ENCODE measurements around the gene ASS1.

ASS1 gene

GRCh38 chr9:130418776-130419175 is 26.0 kb upstream of the ASS1 start:
- no peak for DNase-seq (ENCODE audit: low read depth)

DNA sequence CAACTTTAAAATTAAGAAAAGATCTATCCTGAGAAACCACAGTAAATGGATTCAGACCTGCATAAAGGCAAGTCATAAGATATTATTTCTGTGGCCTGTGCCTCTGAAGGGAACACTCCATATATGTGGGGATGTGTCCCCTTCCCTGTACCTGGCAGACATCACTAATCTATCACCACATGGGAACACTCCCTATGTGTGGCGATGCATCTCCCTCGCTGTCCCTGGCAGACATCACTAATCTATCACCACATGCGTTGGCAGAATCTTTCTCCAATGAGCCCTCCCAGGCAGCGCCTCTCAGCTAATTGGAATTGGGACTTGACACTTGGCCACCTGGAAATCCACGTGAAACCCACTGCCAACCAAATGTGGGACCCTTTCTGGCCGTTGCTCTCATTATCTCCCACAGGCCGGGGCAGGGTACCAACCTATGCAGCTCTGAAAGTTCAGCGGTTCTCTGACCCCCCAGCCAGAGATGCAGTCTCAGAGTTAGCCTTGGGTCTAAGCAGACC is 25.2 kb upstream of the ASS1 start:
- no peak for DNase-seq (ENCODE audit: low read depth)

GRCh38 chr9:130421154-130421801 is 23.5 kb upstream of the ASS1 start:
- DNase-seq (ENCODE audit: low read depth), result no peak

- no peak for DNase-seq (ENCODE audit: low read depth)
These were observed 22.9 kb upstream of the ASS1 start for GRCh38 chr9:130421802-130422276.

DNA sequence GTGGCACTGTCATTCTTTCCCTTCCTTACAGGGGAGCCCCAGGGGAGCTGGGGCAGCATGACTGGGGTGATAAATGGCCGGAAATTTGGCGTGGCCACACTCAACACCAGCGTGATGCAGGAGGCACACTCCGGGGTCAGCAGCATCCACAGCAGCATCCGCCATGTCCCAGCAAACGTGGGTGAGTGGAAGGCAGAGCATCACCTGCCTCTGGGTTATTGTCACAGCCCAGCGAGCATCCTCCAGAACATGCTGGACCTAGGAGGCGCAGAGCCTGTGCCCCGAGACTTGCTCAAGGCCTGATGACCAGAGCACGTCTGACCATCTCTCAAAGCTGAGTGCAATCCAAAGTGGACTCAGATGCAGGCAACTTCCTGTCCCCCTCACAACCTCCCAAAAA is 22.2 kb upstream of the ASS1 start:
- no peak for DNase-seq (ENCODE audit: low read depth)

GRCh38 chr9:130423272-130423671 is 21.5 kb upstream of the ASS1 start:
- no peak for DNase-seq (ENCODE audit: low read depth)

GRCh38 chr9:130424595-130425454 is 19.9 kb upstream of the ASS1 start:
- DNase-seq (ENCODE audit: low read depth), result no peak

DNA sequence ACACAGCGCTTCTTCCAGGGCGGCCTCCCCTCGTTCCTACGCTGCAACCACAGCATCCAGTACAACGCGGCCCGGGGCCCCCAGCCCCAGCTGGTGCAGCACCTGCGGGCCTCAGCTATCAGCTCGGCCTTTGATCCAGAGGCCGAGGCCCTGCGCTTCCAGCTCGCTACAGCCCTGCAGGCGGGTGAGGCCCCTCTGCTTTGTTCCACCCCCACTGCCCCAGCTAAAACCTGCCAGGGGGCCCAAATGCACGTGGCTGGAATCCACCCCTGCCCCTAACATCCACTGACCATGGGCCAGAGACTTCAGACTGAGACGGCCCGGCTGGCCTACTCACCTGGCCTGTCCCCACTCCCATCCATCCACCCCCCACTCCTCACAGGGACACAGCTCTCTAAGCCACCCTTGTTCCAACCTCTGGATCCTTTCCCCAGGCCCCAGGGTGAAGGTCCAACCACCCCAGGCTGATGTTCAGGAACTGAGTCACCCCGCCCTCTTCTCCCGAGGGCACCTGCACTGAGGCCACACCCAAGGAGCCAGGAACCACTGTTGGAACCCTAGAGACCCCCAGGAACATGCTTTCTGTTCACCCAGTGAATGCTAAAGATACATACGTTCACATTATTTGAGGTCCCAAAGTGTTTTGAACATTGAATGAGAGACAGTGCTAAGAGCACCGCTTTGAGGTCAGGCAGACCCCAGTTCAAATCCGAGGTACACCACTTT is 18.9 kb upstream of the ASS1 start:
- no peak for DNase-seq (ENCODE audit: low read depth)

- DNase-seq (ENCODE audit: low read depth), result no peak
These were observed 18.3 kb upstream of the ASS1 start for GRCh38 chr9:130426467-130426773.

DNA sequence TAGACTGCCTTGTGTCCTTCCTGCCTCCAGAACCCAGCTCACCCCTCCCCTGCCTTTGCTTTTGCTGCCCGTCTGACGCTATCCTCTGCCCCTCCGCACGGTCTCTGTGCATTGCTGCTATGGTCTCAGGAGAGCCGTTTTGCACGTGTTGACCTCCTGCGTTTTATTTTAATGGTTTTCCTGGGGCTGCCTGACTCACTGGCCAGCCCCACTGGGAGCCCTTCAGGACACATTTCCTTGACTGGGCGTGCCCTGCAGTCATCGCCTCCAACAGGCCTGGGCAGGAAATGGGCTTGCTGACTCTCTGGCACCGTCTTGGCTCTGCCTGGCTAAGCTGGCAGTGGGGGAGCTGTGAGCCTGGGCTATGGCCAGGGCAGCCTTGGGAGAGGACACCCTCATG is 17.9 kb upstream of the ASS1 start:
- no peak for DNase-seq (ENCODE audit: low read depth)

DNA sequence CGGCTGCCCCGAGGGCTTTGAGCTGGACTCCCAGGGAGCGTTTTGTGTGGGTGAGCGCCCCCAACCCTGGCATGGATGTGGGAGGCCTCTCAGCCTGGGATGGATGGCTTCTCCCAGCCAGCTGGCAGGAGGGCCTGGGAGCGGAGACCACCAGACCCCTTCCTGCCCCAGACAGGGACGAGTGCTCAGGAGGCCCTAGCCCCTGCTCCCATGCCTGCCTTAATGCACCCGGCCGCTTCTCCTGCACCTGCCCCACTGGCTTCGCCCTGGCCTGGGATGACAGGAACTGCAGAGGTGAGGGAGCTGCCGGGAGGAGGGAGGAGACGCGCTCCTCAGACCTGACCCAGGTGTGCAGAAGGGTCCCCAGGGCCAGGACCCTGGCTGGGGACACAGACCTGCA is 17.4 kb upstream of the ASS1 start:
- no peak for DNase-seq (ENCODE audit: low read depth)

DNA sequence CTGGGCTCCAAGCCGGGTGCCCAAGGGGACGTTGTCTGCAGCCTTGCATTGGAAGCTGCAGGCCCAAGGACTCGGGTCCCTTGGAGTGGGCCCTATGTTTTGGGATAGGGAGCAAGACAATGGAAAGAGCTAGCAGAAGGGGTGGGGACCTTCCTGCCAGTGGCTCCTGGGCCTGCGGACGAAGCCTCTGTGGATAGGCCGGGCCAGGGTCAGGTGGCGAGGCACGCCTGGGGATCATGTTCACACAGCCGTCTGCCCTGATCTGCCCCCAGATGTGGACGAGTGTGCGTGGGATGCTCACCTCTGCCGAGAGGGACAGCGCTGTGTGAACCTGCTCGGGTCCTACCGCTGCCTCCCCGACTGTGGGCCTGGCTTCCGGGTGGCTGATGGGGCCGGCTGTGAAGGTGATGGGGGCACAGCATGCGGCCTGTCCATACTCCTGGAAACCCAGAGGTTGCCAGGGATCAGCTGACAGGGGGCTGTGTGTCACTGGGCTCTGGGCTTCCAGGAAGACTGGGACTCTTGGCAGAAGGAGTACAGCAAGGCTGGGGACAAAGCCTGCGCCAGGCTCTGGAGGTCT is 16.6 kb upstream of the ASS1 start:
- no peak for DNase-seq (ENCODE audit: low read depth)

DNA sequence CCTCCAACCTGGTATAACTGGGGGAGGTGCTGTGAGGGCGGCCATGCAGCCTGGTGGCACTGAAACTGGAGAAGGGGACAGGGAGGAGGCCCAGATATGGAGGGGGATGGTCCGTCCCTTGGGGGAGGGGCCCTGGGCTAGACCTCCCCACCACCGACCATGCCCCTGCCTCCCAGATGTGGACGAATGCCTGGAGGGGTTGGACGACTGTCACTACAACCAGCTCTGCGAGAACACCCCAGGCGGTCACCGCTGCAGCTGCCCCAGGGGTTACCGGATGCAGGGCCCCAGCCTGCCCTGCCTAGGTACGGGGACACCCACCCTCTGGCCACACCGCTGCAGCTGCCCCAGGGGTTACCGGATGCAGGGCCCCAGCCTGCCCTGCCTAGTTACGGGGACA is 15.4 kb upstream of the ASS1 start:
- DNase-seq (ENCODE audit: low read depth), result no peak

- no peak for DNase-seq (ENCODE audit: low read depth)
These were observed 14.9 kb upstream of the ASS1 start for GRCh38 chr9:130429831-130430230.

GRCh38 chr9:130430232-130430631 is 14.5 kb upstream of the ASS1 start:
- no peak for DNase-seq (ENCODE audit: low read depth)

- no peak for DNase-seq (ENCODE audit: low read depth)
These were observed 13.8 kb upstream of the ASS1 start for GRCh38 chr9:130430734-130431535.

- DNase-seq (ENCODE audit: low read depth), result no peak
These were observed 13.0 kb upstream of the ASS1 start for GRCh38 chr9:130431536-130432303.

DNA sequence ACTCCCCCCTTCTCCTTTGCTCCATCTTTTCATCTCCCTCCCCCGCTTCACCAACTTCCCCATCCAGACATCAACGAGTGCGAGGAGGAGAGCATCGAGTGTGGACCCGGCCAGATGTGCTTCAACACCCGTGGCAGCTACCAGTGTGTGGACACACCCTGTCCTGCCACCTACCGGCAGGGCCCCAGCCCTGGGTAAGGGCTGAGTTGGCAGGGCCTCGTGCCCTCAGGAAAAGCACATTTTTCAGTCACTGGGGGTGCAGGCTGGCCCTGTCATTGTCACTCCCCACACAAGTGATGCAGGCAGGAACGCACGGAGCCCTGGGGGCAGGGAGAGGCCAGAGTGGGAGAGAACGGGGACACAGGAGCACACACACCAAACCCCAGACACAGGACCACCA is 12.4 kb upstream of the ASS1 start:
- no peak for DNase-seq (ENCODE audit: low read depth)

DNA sequence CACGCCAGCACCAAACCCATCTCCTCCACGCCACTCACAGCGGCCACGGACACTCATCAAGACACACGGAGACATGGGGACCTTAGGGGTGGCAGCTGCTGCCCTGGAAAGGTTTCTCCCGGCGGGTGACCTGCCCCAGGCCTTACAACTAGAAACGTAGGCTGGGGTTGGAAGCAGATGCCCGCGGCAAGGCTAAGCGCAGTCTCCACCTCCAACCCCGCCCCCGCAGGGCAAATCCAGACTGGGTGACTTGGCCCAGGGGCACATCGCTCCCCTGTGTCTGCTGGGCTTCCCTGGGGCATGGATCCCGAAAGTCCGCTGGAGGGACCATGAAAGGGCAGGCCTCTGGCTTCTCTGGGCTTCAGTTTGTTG is 12.0 kb upstream of the ASS1 start:
- DNase-seq (ENCODE audit: low read depth), result no peak

GRCh38 chr9:130433168-130433946 is 11.4 kb upstream of the ASS1 start:
- no peak for DNase-seq (ENCODE audit: low read depth)

All from HS-27A (cell line).